Panc1 (cell line): ENCODE data around the gene FAM83G.

Experiments
- CTCF ChIP-seq: fragments of 450-650 bp; IDR thresholded peaks from 2 replicates; pipeline ENCODE4 v1.5.1; 2017; ENCODE audit warnings: mild to moderate bottlenecking
- POLR2AphosphoS5 ChIP-seq: IDR thresholded peaks from 2 replicates; pipeline ENCODE4 v1.6.1; 2012; ENCODE audit warnings: mild to moderate bottlenecking, low read depth, low read length, moderate library complexity
- TCF7L2 ChIP-seq: IDR thresholded peaks from 2 replicates; pipeline ENCODE4 v1.6.1; 2011; ENCODE audit warnings: mild to moderate bottlenecking, low read depth, low read length, inconsistent platforms

- TF ChIP-seq CTCF (no peak), TCF7L2 (no peak), POLR2AphosphoS5 (no peak)
Observed at GRCh38 chr17:19013806-19014627, 9.5 kb upstream of the FAM83G start.
